IMR-90 (cell line): ENCODE measurements around the gene GALNT17. TPM values are rescaled to one million over a fixed set of nuclear protein-coding genes. Genes with fewer than 3 reads are reported as not detected.

Experiments
- ATAC-seq: fragments of 200-7000 bp; cut with Tn5 transposase; 2 replicates; pipeline ENCODE4 v1.9.1; 2020; ENCODE audit warnings: low read depth, mild to moderate bottlenecking, moderate library complexity
- BruUV-seq: library from RNA; stranded (reverse); fragments of 400-500 nt; replicated peaks from 2 replicates; lab custom pipeline; 2021; lab: Mats Ljungman, UMichigan
- CTCF ChIA-PET: fragments of 300-600 bp; formaldehyde crosslinking; extraction: SDS; loops from one replicate; lab custom pipeline; 2021; ENCODE audit warnings: antibody characterized with exemption; lab: Yijun Ruan, JAX
- POLR2A ChIA-PET: fragments of 300-600 bp; sonication (Branson Sonifier 250); formaldehyde crosslinking; loops from one replicate; lab custom pipeline; 2022; ENCODE audit warnings: antibody characterized with exemption; ENCODE audit not compliant: unreplicated experiment; lab: Charles Lee
- DNase-seq: peaks from one replicate; pipeline ENCODE4 v3.0.0; 2013
- H2AFZ ChIP-seq: replicated peaks from 2 replicates; pipeline ENCODE3; 2013; ENCODE audit warnings: low read length, mild to moderate bottlenecking; ENCODE audit not compliant: poor library complexity
- H2AK5ac ChIP-seq: 2 replicates; pipeline ENCODE4 v1.6.1; 2013; ENCODE audit warnings: low read depth, low read length, inconsistent platforms
- H2AK9ac ChIP-seq: replicated peaks from 2 replicates; pipeline ENCODE3; 2013; ENCODE audit warnings: mild to moderate bottlenecking, low read depth, low read length, moderate library complexity; ENCODE audit not compliant: poor library complexity
- H2BK120ac ChIP-seq: 2 replicates; pipeline ENCODE4 v1.6.1; 2013; ENCODE audit warnings: low read depth, low read length, inconsistent platforms
- H2BK15ac ChIP-seq: 3 replicates; pipeline ENCODE4 v1.6.1; 2013; ENCODE audit warnings: low read depth, low read length, inconsistent platforms
- H2BK20ac ChIP-seq: 2 replicates; pipeline ENCODE4 v1.6.1; 2013; ENCODE audit warnings: low read depth, mild to moderate bottlenecking, inconsistent platforms, low read length, moderate library complexity
- H2BK5ac ChIP-seq: 2 replicates; pipeline ENCODE4 v1.6.1; 2013; ENCODE audit warnings: mild to moderate bottlenecking, low read depth, low read length, inconsistent platforms; ENCODE audit not compliant: poor library complexity, severe bottlenecking
- H3K14ac ChIP-seq: replicated peaks from 2 replicates; pipeline ENCODE4 v1.6.1; 2013; ENCODE audit warnings: low read depth, low read length, inconsistent platforms
- H3K18ac ChIP-seq: 2 replicates; pipeline ENCODE4 v1.6.1; 2013; ENCODE audit warnings: low read depth, low read length, control low read depth
- H3K23ac ChIP-seq: 2 replicates; pipeline ENCODE4 v1.6.1; 2013; ENCODE audit warnings: low read depth, low read length, inconsistent platforms
- H3K27ac ChIP-seq: 2 replicates; pipeline ENCODE4 v1.5.1; 2013; ENCODE audit warnings: mild to moderate bottlenecking, control low read depth, low read length; ENCODE audit not compliant: insufficient read depth
- H3K27me3 ChIP-seq: 2 replicates; pipeline ENCODE4 v1.6.1; 2013; ENCODE audit warnings: low read length; ENCODE audit not compliant: control insufficient read depth, insufficient read depth
- H3K36me3 ChIP-seq: 2 replicates; pipeline ENCODE4 v1.6.1; 2013; ENCODE audit warnings: low read length, mixed read lengths; ENCODE audit not compliant: control insufficient read depth, insufficient read depth
- H3K4ac ChIP-seq: 2 replicates; pipeline ENCODE4 v1.6.1; 2013; ENCODE audit warnings: low read depth, low read length, inconsistent platforms
- H3K4me1 ChIP-seq: 2 replicates; pipeline ENCODE4 v1.6.1; 2013; ENCODE audit warnings: low read length, mixed read lengths; ENCODE audit not compliant: control insufficient read depth, insufficient read depth
- H3K4me2 ChIP-seq: 2 replicates; pipeline ENCODE4 v1.6.1; 2013; ENCODE audit warnings: low read depth, mild to moderate bottlenecking, control low read depth, low read length, moderate library complexity
- H3K4me3 ChIP-seq: 2 replicates; pipeline ENCODE4 v1.5.1; 2013; ENCODE audit warnings: low read depth, mild to moderate bottlenecking, control low read depth, low read length, moderate library complexity; ENCODE audit not compliant: insufficient read depth
- H3K56ac ChIP-seq: 2 replicates; pipeline ENCODE4 v1.6.1; 2013; ENCODE audit warnings: low read length, inconsistent platforms; ENCODE audit not compliant: insufficient read depth; ENCODE audit errors: extremely low read depth
- H3K79me1 ChIP-seq, 2 experiments: 2 replicates each; pipeline ENCODE4 v1.6.1; 2013; ENCODE audit warnings: low read length in 2 of 2, inconsistent platforms in 1 of 2, low read depth in 1 of 2
- H3K9ac ChIP-seq: 2 replicates; pipeline ENCODE4 v1.6.1; 2013; ENCODE audit warnings: low read depth, low read length, control low read depth
- H3K9me1 ChIP-seq: 2 replicates; pipeline ENCODE4 v1.6.1; 2013; ENCODE audit warnings: low read length, inconsistent platforms; ENCODE audit not compliant: insufficient read depth
- H3K9me3 ChIP-seq: 2 replicates; pipeline ENCODE4 v1.6.1; 2013; ENCODE audit warnings: low read length; ENCODE audit not compliant: control insufficient read depth, insufficient read depth
- H4K20me1 ChIP-seq: 2 replicates; pipeline ENCODE4 v1.6.1; 2013; ENCODE audit warnings: low read length, inconsistent platforms; ENCODE audit not compliant: insufficient read depth
- H4K5ac ChIP-seq: 2 replicates; pipeline ENCODE4 v1.6.1; 2013; ENCODE audit warnings: mild to moderate bottlenecking, low read depth, low read length, control low read depth
- H4K8ac ChIP-seq, 2 experiments: 2 replicates each; pipeline ENCODE4 v1.6.1; 2013; ENCODE audit warnings: low read depth in 2 of 2, low read length in 2 of 2, control low read depth in 1 of 2, inconsistent platforms in 1 of 2
- H4K91ac ChIP-seq: 2 replicates; pipeline ENCODE4 v1.6.1; 2013; ENCODE audit warnings: low read depth, low read length, inconsistent platforms; ENCODE audit not compliant: insufficient read depth
- BHLHE40 ChIP-seq: fragments of 150-350 bp; IDR thresholded peaks from 2 replicates; pipeline ENCODE4 v1.6.1; 2016; ENCODE audit warnings: mild to moderate bottlenecking, low read depth, low read length
- NFE2L2 ChIP-seq: fragments of 150-350 bp; IDR thresholded peaks from 2 replicates; pipeline ENCODE4 v1.6.1; 2016; ENCODE audit warnings: low read depth, mild to moderate bottlenecking, low read length
- POLR2A ChIP-seq: IDR thresholded peaks from 2 replicates; pipeline ENCODE4 v1.6.1; 2012; ENCODE audit warnings: mild to moderate bottlenecking, low read depth, low read length
- WGBS, 2 experiments: methylation state at CpG; one replicate each; pipeline versions ENCODE4 v1.1.5 to v1.1.7; 2013; ENCODE audit warnings: missing lambda C conversion rate in 2 of 2; ENCODE audit not compliant: insufficient read length in 1 of 2; ENCODE audit errors: extremely low coverage in 2 of 2; 5-methylcytosine and 5-hydroxymethylcytosine counted together
- dilution Hi-C: fragments of 300-500 bp; cut with HindIII; formaldehyde crosslinking; loops from one replicate; pipeline ENCODE4 v1.14.3; 2018; ENCODE audit warnings: low sequenced_read_pairs; ENCODE audit not compliant: unreplicated experiment
- in situ Hi-C: fragments of 300-500 bp; cut with MboI; formaldehyde crosslinking; loops from 3 replicates; pipeline ENCODE4 v1.14.3; 2019; ENCODE audit warnings: low sequenced_read_pairs, inconsistent platforms, mixed read lengths
- intact Hi-C: fragments of 100-400 bp; cut with micrococcal nuclease; formaldehyde crosslinking; loops from 2 replicates; pipeline ENCODE4 v1.10.0; 2022
- polyA plus RNA-seq, 3 experiments: library from polyadenylated mRNA; depleted of rRNA; stranded (reverse); fragments of >200 nt; gene quantifications; 2 replicates each; pipeline ENCODE4 v1.2.3, GENCODE V29; 2012; ENCODE audit warnings: low replicate concordance in 1 of 3
- total RNA-seq: library from RNA; depleted of rRNA; stranded (reverse); fragments of >200 nt; gene quantifications from 2 replicates; pipeline ENCODE4 v1.2.3, GENCODE V29; 2012

The GALNT17 gene
- total and polyA plus RNA-seq, 2 of the 4 experiments (the other 2 are of a cell fraction) = not detected

- Histone ChIP-seq H3K23ac (no peak overlapping the region), H2AK5ac (no peak overlapping the region), H3K4ac (no peak overlapping the region), H3K14ac (no peak overlapping the region), H2BK5ac (no peak overlapping the region), H4K8ac (no peak overlapping the region), H3K9me3 (peaks cover 9% of the 10 kb centered on the region), H2AK9ac (no peak overlapping the region), H2AFZ (no peak overlapping the region), H4K5ac (no peak overlapping the region), H2BK20ac (no peak overlapping the region), H2BK120ac (no peak overlapping the region), H3K4me3 (no peak overlapping the region), H3K27me3 (no peaks in the 10 kb centered on the region), H3K4me1 (no peaks in the 10 kb centered on the region), H3K56ac (no peak overlapping the region), H3K4me2 (no peak overlapping the region), H2BK15ac (no peak overlapping the region), H4K91ac (no peak overlapping the region), H3K27ac (no peak overlapping the region), H3K18ac (no peak overlapping the region), H3K36me3 (no peaks in the 10 kb centered on the region), H4K20me1 (no peaks in the 10 kb centered on the region), H3K79me1 (no peaks in the 10 kb centered on the region), H3K9me1 (no peaks in the 10 kb centered on the region), H3K9ac (no peak overlapping the region)
- TF ChIP-seq NFE2L2 (no peak), POLR2A (no peak), BHLHE40 (no peak)
- dilution Hi-C loops = no loop called here
- ATAC-seq (no peak), DNase-seq (no peak)
- BruUV-seq = no TSS peak
- ChIA-PET POLR2A (no interaction called here), CTCF (no interaction called here)
- in situ Hi-C loops = no loop called here
- 0% methylated on average over 1 of the region's 5 CpGs; no CpG with 5 or more reads in 1 of the 2 experiments for WGBS, 2 experiments
- intact Hi-C loops = no loop called here
Measured at GRCh38 chr7:71543396-71543795, 411.5 kb downstream of the GALNT17 start.
